SK-N-MC (cell line): ENCODE results near the gene DCN.

Experiments
- EZH2 ChIP-seq: fragments of 200-600 bp; sonication (generic); IDR thresholded peaks from one replicate; pipeline ENCODE4 v1.6.1; 2017; ENCODE audit warnings: antibody characterized with exemption
- POLR2AphosphoS5 ChIP-seq: IDR thresholded peaks from 2 replicates; pipeline ENCODE4 v1.6.1; 2012; ENCODE audit warnings: mild to moderate bottlenecking, low read depth, low read length, borderline replicate concordance

- no peak; the same call in 1 of the 2 replicates for TF ChIP-seq POLR2AphosphoS5
- TF ChIP-seq EZH2, result no peak
These were observed 71.0 kb downstream of the DCN start, which contains the start of gene LUM for GRCh38 chr12:91111366-91112325.
